ENCODE measurements around the gene HAX1.
"Not testable (repeated sequence)": the region's sequence is repeated elsewhere in the genome, so short reads cannot be mapped to it uniquely, and the experiment has no call there.

HAX1 gene

DNA sequence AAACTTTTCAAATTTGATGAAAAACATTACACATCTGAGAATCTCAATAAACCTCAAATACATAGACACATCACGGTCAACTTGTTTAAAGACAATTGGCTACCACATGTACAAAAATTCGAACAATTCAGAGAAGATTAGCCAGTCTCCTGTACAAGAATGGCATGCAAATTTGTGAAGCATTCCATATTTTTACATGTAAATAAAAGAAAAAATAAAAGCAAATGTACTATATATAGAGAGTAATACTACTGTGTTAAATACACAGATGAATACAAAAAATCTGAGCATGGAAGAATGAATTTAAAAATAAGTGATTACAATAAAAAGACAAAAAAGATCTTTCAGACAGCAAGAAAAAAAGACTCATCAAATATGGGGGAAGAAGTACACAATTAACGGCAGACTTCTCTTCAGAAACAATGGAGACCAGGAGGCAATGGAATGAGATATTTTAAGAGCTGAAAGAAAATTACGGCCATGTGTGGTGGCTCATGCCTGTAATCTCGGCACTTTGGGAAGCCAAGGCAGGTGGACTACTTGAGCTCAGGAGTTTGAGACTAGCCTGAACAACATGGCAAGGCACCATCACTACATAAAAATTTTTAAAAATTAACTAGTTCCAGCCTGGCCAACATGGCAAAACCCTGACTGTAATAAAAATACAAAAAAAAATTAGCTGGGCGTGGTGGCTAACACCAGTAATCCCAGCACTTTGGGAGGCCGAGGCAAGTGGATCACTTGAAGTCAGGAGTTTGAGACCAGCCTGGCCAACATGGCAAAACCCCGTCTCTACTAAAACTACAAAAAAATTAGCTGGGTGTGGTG is 23.2 kb downstream of the HAX1 start:
- H3K9me3 Mint-ChIP-seq = peaks cover 6% of the 10 kb centered on the region
- H3K27me3 Mint-ChIP-seq = no peaks in the 10 kb centered on the region
- no peaks in the 10 kb centered on the region for H3K4me1 Mint-ChIP-seq
- no peak overlapping the region for H3K4me3 Mint-ChIP-seq
- ATAC-seq (replicated peaks; ENCODE audit: extremely low read depth, poor library complexity, severe bottlenecking) = no peak
- DNase-seq (ENCODE audit: low spot score in 2 of 2) = no peak
- H3K36me3 Mint-ChIP-seq (ENCODE audit: insufficient read depth) = no peaks in the 10 kb centered on the region
- no peak overlapping the region for H3K27ac Mint-ChIP-seq (ENCODE audit: low read depth)

DNA sequence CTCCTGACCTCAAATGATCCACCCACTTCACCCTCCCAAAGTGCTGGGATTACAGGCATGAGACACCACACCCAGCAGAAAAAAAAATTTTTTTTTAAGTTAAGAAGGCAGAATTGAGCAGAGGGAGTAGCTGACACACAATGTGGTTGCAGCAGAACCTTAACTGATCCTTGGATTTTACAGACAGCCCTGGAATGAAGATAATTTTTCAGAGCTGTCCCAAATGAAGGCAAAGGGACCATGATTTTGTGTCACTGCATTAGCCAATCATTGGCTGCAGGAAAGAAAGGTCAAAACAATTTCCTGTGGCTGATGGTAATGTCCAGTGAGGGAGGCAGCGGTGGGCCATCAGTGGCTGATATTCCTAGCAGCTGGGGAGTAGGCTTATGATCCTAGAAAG is 29.2 kb downstream of the HAX1 start:
- ATAC-seq (replicated peaks; ENCODE audit: extremely low read depth, poor library complexity, severe bottlenecking) = no peak
- Mint-ChIP-seq H3K4me3 (no peak overlapping the region), H3K4me1 (no peaks in the 10 kb centered on the region), H3K9me3 (no peaks in the 10 kb centered on the region), H3K27me3 (no peaks in the 10 kb centered on the region), H3K36me3 (ENCODE audit: insufficient read depth) (no peaks in the 10 kb centered on the region), H3K27ac (ENCODE audit: low read depth) (no peak overlapping the region)
- no peak for DNase-seq (ENCODE audit: low spot score in 2 of 2)

DNA sequence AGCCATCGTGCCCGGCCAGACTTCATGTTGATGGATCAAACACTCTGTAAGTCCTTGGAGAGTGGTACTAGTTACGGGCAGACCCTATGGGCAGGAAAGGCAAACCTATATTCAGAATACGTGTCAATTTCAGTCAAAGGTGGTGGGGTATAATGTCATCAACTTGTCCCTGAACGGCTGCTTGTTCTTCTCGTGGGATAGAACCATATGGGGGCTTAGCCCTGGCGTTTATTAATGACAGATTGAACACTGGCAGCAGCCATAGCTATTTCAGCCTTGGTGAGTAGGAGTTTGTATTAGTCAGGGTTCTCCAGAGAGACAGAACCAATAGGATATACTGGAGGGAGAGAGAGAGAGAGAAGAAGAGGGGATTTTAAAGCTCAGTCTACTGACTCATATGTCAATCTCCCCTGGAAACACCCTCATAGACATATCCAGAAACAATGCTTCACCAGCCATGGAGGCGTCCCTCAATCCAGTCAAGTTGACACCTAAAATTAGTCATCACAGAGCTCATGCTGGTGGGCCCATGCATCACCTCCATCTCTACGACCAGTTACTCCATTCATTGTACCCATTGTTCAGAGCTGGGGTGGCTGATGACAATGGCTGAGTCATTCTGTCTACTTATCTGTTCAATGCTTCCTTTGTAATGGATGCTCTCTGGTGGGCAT is 32.4 kb downstream of the HAX1 start:
- H3K4me3 Mint-ChIP-seq = no peak overlapping the region
- H3K27me3 Mint-ChIP-seq = no peaks in the 10 kb centered on the region
- H3K36me3 Mint-ChIP-seq (ENCODE audit: insufficient read depth) = no peaks in the 10 kb centered on the region
- H3K9me3 Mint-ChIP-seq = no peaks in the 10 kb centered on the region
- ATAC-seq (replicated peaks; ENCODE audit: extremely low read depth, poor library complexity, severe bottlenecking) (no peak), DNase-seq (ENCODE audit: low spot score in 2 of 2) (no peak)
- peaks cover 4% of the 10 kb centered on the region for H3K4me1 Mint-ChIP-seq
- H3K27ac Mint-ChIP-seq (ENCODE audit: low read depth) = no peak overlapping the region

DNA sequence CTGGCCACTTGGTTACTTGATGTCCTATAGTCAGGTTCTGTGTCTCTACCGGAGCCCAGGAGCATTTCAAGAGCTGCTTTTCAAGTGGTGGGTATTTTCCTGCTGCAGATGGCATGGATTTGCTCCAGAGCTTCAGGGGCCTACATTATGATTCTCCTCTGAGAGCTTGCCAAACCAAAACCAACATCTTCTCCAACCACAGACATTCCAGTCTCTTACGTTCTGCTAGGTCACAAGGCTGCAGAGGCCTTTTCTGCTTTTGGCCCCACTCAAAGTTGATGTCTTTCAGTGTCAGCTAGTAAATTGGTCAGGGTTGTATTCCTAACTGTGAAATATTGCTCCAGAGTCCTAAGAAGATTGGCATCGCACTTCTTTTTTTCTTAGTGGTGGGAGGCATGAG is 33.7 kb downstream of the HAX1 start:
- no peaks in the 10 kb centered on the region for H3K36me3 Mint-ChIP-seq (ENCODE audit: insufficient read depth)
- H3K4me3 Mint-ChIP-seq = no peak overlapping the region
- DNase-seq (ENCODE audit: low spot score in 2 of 2) (no peak), ATAC-seq (replicated peaks; ENCODE audit: extremely low read depth, poor library complexity, severe bottlenecking) (no peak)
- H3K9me3 Mint-ChIP-seq = no peaks in the 10 kb centered on the region
- no peak overlapping the region for H3K27ac Mint-ChIP-seq (ENCODE audit: low read depth)
- H3K4me1 Mint-ChIP-seq = peaks cover 4% of the 10 kb centered on the region
- no peaks in the 10 kb centered on the region for H3K27me3 Mint-ChIP-seq

DNA sequence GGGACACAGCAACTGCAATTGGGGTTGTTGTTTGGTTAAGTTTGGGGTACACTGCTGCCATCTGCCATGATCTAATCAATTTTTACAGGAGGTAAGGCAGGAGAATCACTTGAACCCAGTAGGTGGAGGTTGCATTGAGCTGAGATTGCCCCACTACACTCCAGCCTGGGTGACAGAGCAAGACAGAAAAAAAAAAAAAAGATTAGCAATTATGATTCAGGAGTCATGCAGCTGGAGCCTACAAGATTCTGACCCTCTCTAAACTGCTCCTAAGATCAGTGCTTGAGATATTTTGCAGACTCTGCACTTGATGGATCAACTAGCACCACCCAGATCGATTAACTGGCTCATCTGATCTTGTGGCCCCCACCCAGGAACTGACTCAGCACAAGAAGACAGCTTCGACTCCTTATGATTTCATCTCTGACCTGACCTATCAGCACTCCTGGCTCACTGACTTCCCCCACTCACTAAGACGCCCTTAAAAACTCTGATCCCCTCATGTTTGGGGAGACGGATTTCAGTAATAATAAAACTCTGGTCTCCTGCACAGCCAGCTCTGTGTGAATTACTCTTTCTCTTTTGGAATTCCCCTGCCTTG is 35.3 kb downstream of the HAX1 start:
- H3K27ac Mint-ChIP-seq (ENCODE audit: low read depth); H3K27me3 Mint-ChIP-seq; DNase-seq (ENCODE audit: low spot score in 2 of 2); H3K4me1 Mint-ChIP-seq; H3K4me3 Mint-ChIP-seq; H3K36me3 Mint-ChIP-seq (ENCODE audit: insufficient read depth); ATAC-seq (replicated peaks; ENCODE audit: extremely low read depth, poor library complexity, severe bottlenecking); H3K9me3 Mint-ChIP-seq: not testable (repeated sequence)

DNA sequence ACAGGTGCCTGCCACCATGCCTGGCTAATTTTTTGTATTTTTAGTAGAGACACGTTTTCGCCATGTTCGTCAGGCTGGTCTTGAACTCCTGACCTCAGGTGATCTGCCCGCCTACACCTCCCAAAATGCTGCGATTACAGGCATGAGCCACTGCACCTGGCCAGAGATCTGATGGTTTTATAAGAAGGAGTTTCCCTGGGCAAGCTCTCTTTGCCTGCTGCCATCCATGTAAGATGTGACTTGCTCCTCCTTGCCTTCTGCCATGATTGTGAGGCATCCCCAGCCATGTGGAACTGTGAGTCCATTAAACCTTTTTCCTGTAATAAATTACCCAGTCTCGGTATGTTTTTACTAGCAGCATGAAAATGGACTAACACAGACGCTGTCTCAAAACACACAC is 36.7 kb downstream of the HAX1 start:
- not testable (repeated sequence) for H3K27ac Mint-ChIP-seq (ENCODE audit: low read depth); H3K27me3 Mint-ChIP-seq; H3K4me3 Mint-ChIP-seq; H3K36me3 Mint-ChIP-seq (ENCODE audit: insufficient read depth); H3K4me1 Mint-ChIP-seq; DNase-seq (ENCODE audit: low spot score in 2 of 2); H3K9me3 Mint-ChIP-seq; ATAC-seq (replicated peaks; ENCODE audit: extremely low read depth, poor library complexity, severe bottlenecking)

DNA sequence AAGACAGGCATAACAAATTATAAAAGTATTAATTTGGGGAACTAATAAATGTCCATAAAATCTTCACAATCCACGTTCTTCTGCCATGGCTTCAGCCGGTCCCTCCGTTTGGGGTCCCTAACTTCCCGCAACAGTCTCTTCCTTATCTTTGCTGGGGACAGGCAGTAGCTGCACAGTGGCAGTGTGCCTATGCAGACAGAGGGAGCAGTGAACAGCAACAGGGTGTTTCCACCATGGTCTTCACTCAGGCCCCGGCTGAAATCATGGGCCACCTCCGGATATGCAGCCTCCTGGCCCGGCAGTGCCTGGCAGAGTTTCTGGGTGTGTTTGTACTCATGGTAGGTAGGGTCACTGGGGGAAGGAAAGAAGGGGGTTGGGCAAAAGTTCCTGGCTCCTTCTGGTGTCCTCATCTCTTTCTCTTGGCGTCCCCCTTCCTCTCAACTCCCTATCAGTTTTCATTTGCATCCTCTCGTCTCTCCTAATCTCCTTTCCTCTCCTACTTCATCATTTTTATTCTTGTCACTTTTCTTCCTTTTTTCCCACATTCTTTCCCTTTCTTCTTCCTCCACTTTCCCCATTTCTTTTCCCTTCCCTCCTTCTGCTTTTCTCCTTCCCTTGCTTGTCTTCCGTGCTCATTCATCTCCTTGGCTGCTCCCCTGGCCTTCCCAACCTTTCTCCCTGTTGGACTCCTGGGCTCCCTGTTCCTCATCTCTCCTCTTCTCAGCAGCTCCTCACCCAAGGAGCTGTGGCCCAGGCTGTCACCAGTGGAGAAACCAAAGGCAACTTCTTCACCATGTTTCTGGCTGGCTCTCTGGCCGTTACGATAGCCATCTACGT is 40.0 kb downstream of the HAX1 start:
- DNase-seq (ENCODE audit: low spot score in 2 of 2); H3K27me3 Mint-ChIP-seq; ATAC-seq (replicated peaks; ENCODE audit: extremely low read depth, poor library complexity, severe bottlenecking); H3K4me1 Mint-ChIP-seq; H3K9me3 Mint-ChIP-seq; H3K4me3 Mint-ChIP-seq; H3K36me3 Mint-ChIP-seq (ENCODE audit: insufficient read depth); H3K27ac Mint-ChIP-seq (ENCODE audit: low read depth): not testable (repeated sequence)

DNA sequence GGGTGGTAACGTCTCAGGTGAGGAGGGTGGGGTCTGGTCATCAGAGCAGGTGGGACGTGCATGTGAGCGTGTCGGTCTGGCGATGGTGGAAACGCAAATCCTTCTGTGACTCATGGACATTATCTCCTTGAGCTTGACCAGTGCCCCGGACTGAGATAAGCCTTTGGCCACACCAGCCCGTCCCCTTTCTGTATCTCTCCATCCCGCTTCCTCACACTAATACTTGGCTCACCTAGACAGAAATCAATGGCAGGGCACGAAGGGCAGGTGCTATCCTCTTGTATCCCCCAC is 40.6 kb downstream of the HAX1 start:
- Mint-ChIP-seq H3K4me3 (no peak overlapping the region), H3K9me3 (no peaks in the 10 kb centered on the region), H3K27ac (ENCODE audit: low read depth) (no peak overlapping the region), H3K36me3 (ENCODE audit: insufficient read depth) (no peaks in the 10 kb centered on the region), H3K4me1 (peaks cover 3% of the 10 kb centered on the region), H3K27me3 (no peaks in the 10 kb centered on the region)
- DNase-seq (ENCODE audit: low spot score in 2 of 2) (no peak), ATAC-seq (replicated peaks; ENCODE audit: extremely low read depth, poor library complexity, severe bottlenecking) (no peak)

DNA sequence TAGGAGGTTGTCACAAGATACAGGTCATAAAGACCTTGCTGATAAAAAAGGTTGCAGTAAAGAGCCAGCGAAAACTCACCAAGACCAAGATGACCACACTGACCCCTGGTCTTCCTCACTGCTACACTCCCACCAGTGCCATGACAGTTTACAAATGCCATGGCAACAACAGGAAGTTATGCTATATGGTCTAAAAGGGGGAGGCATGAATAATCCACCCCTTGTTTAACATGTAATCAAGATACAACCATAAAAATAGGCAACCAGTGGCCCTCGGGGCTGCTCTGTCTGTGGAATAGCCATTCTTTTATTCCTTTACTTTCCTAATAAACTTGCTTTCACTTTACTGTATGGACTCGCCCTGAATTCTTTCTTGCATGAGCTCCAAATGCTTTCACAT is 41.8 kb downstream of the HAX1 start:
- H3K4me3 Mint-ChIP-seq; DNase-seq (ENCODE audit: low spot score in 2 of 2); H3K27me3 Mint-ChIP-seq; ATAC-seq (replicated peaks; ENCODE audit: extremely low read depth, poor library complexity, severe bottlenecking); H3K27ac Mint-ChIP-seq (ENCODE audit: low read depth); H3K36me3 Mint-ChIP-seq (ENCODE audit: insufficient read depth); H3K9me3 Mint-ChIP-seq; H3K4me1 Mint-ChIP-seq: not testable (repeated sequence)

DNA sequence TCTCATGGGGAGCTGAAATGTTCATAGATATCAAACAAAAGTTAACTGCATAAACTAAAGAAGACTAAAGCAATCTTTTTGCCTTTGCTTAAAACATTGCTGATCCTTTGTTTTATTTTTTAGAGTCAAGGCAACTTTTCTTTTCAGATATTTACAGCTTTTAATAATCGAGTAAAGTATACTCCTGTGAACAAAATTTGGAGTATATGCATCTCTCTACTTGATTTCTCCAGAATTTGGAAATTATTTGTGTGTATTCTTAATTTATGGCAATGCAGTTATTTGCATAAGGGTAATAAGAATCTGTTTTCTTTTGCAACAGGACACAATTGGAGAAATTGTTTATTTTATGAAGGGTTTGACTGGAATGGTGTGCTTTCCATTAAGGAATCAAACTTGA is 44.3 kb downstream of the HAX1 start:
- Mint-ChIP-seq H3K4me1 (no peaks in the 10 kb centered on the region), H3K27me3 (peaks cover 10% of the 10 kb centered on the region)

DNA sequence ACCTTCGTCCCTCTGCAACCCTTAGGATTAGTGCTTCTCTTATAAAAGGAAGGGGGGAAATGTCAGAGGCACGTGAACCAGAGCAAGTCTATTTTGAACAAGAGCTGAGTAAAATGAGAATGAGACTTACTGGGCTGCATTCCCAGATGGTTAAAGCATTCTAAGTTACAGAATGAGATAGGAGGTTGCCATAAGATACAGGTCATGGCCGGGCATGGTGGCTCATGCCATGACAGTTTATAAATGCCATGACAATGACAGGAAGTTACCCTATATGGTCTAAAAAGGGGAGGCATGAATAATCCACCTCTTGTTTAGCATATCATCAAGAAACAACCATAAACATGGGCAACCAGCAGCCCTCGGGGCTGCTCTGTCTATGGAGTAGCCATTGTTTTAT is 46.0 kb downstream of the HAX1 start:
- no peaks in the 10 kb centered on the region for H3K36me3 Mint-ChIP-seq (ENCODE audit: insufficient read depth)
- DNase-seq (ENCODE audit: low spot score in 2 of 2) = no peak
- H3K4me3 Mint-ChIP-seq = no peak overlapping the region
- no peaks in the 10 kb centered on the region for H3K9me3 Mint-ChIP-seq
- H3K27me3 Mint-ChIP-seq = peaks cover 19% of the 10 kb centered on the region
- ATAC-seq (replicated peaks; ENCODE audit: extremely low read depth, poor library complexity, severe bottlenecking) = no peak
- H3K4me1 Mint-ChIP-seq = no peaks in the 10 kb centered on the region
- no peak overlapping the region for H3K27ac Mint-ChIP-seq (ENCODE audit: low read depth)

More for the DNA sequence above, 44.3 kb downstream of the HAX1 start:
- Mint-ChIP-seq H3K4me3 (no peak overlapping the region), H3K36me3 (ENCODE audit: insufficient read depth) (no peaks in the 10 kb centered on the region), H3K27ac (ENCODE audit: low read depth) (no peak overlapping the region), H3K9me3 (no peaks in the 10 kb centered on the region)
- ATAC-seq (replicated peaks; ENCODE audit: extremely low read depth, poor library complexity, severe bottlenecking) (no peak), DNase-seq (ENCODE audit: low spot score in 2 of 2) (no peak)

DNA sequence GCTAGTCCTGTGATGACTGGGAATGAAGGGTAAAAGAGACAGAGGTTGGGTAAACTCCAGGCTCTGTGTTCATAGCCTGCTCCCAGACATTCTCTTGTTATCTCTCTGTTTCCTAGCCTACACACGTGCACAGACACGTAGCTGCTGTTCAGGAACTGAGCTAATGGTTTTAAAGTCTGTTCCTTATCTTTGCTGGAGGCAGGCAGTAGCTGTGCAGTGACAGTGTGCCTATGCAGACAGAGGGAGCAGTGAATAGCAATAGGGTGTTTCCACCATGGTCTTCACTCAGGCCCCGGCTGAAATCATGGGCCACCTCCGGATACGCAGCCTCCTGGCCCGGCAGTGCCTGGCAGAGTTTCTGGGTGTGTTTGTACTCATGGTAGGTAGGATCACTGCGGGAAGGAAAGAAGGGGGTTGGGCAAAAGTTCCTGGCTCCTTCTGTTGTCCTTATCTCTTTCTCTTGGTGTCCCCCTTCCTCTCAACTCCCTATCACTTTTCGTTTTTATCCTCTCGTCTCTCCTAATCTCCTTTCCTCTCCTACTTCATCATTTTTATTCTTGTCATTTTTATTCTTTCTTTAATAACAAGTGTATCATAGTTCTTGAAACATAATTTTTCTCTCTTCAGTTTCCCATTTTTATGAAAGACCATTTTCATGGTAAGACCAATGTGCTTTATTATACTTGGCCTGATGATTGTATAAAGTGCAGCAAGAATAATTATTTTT is 48.6 kb downstream of the HAX1 start, which contains the start of gene AQP10:
Gene AQP10 (plus strand): TSS at position 212 of the 727 bp plus-strand sequence. CDS start 63 bp downstream, at position 275.
- Mint-ChIP-seq H3K4me1 (peaks cover 14% of the 10 kb centered on the region), H3K27ac (ENCODE audit: low read depth) (no peak within 1 kb of the TSS), H3K36me3 (ENCODE audit: insufficient read depth) (peaks cover 5% of the 10 kb centered on the region), H3K4me3 (no peak within 1 kb of the TSS), H3K9me3 (no peaks in the 10 kb centered on the region), H3K27me3 (peaks cover 19% of the 10 kb centered on the region)
- ATAC-seq (replicated peaks; ENCODE audit: extremely low read depth, poor library complexity, severe bottlenecking) (no peak), DNase-seq (ENCODE audit: low spot score in 2 of 2) (no peak)

Data from central memory CD8-positive, alpha-beta T cell (primary cell).